Body of pancreas (tissue), 4 donors: ENCODE results near the gene INIP.

Source experiments
- CTCF ChIP-seq, 7 experiments: fragments of 450-650 bp in 4 of 7; fragments of 200-600 bp in 3 of 7; sonication (generic) in 3 of 7; IDR thresholded peaks; one replicate each; pipeline ENCODE4 v1.5.1; 2016 to 2019; ENCODE audit warnings: antibody characterized with exemption in 7 of 7
- POLR2A ChIP-seq, 3 donors: fragments of 450-650 bp; IDR thresholded peaks; one replicate each; pipeline ENCODE4 v1.6.1; 2016; ENCODE audit warnings: antibody characterized with exemption in 3 of 3, mild to moderate bottlenecking in 2 of 3

GRCh38 chr9:112677040-112677439 is 40.9 kb downstream of the INIP start:
- TF ChIP-seq POLR2A (IDR thresholded peaks at IDR 0.05) (no peak), CTCF (IDR thresholded peaks at IDR 0.05) (no peak)
